Activated T-cell treated with anti-CD3 and anti-CD28 coated beads, Interleukin-2, amount 50 U/mL, for 4 hours (primary cell): ENCODE data around the gene CHD9NB. TPM values are rescaled to one million over a fixed set of nuclear protein-coding genes. Genes with fewer than 3 reads are reported as not detected.
"Not testable (repeated sequence)": the region's sequence is repeated elsewhere in the genome, so short reads cannot be mapped to it uniquely, and the experiment has no call there.

ENCODE experiments used
- ATAC-seq, 2 donors: fragments of 200-7000 bp; cut with Tn5 transposase; one replicate each; pipeline ENCODE4 v1.10.0; 2021
- DNase-seq: peaks from one replicate; pipeline ENCODE4 v3.0.0-alpha.2; 2020
- H3K27me3 Mint-ChIP-seq: one replicate; pipeline ENCODE4 v1.8.0; 2021; ENCODE audit warnings: low read depth, mixed read lengths
- H3K36me3 Mint-ChIP-seq: one replicate; pipeline ENCODE4 v1.8.0; 2022; ENCODE audit warnings: mixed read lengths; ENCODE audit not compliant: insufficient read depth
- H3K4me1 Mint-ChIP-seq: one replicate; pipeline ENCODE4 v1.8.0; 2021; ENCODE audit warnings: low read depth, mixed read lengths
- H3K4me3 Mint-ChIP-seq: one replicate; pipeline ENCODE4 v1.8.0; 2021; ENCODE audit warnings: mild to moderate bottlenecking, moderate library complexity, mixed read lengths
- H3K9me3 Mint-ChIP-seq: one replicate; pipeline ENCODE4 v1.8.0; 2021; ENCODE audit warnings: mixed read lengths
- total RNA-seq, 3 donors: library from RNA; stranded (reverse); gene quantifications; one replicate each; pipeline ENCODE4 v1.2.1, GENCODE V29; 2021

CHD9NB gene
- total RNA-seq, 3 donors from 2014 or later = not detected

DNA sequence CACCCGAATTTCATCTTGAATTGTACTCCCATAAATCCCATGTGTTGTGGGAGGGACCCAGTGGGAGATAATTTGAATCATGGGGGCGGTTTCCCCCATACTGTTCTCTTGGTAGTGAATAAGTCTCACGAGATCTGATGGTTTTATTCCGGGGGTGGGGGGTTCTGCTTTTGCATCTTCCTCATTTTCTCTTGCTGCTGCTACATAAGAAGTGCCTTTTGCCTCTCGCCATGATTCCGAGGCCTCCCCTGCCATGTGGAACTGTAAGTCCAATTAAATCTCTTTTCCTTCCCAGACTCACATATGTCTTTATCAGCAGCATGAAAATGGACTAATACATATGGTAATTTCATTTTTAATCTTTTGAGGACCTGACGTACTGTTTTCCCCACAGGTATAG lies 22.8 kb upstream of the CHD9NB start:
- not testable (repeated sequence) for ATAC-seq, DNase-seq, H3K27me3 Mint-ChIP-seq

GRCh38 chr16:53074296-53074695 lies 21.6 kb upstream of the CHD9NB start:
- not testable (repeated sequence) for ATAC-seq, H3K27me3 Mint-ChIP-seq, DNase-seq, H3K36me3 Mint-ChIP-seq, H3K4me3 Mint-ChIP-seq, H3K9me3 Mint-ChIP-seq
- peaks cover 16% of the 10 kb centered on the region for H3K4me1 Mint-ChIP-seq

More for the DNA sequence above, 22.8 kb upstream of the CHD9NB start:
- not testable (repeated sequence) for H3K4me1 Mint-ChIP-seq, H3K9me3 Mint-ChIP-seq, H3K4me3 Mint-ChIP-seq, H3K36me3 Mint-ChIP-seq

DNA sequence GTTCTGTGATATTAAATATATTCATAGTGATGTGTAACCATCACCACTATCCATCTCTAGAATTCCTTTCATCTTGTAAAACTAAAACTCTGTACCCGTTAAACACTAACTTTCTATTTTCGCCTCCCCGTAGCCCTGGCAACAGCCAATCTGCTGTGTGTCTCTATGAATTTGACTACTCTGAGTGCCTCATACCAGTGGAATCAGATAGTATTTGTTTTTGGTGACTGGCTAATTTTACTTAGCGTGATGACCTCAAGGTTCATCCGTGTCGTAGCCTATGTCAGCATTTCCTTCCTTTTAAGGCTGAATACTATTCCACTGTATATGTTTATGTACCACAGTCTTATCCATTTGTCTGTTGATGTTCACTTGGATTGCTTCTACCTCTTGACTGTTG lies 20.3 kb upstream of the CHD9NB start:
- H3K4me3 Mint-ChIP-seq = no peak overlapping the region
- no peak for DNase-seq
- peaks cover 5% of the 10 kb centered on the region for H3K36me3 Mint-ChIP-seq
- no peaks in the 10 kb centered on the region for H3K27me3 Mint-ChIP-seq
- ATAC-seq = no peak
- H3K9me3 Mint-ChIP-seq = no peaks in the 10 kb centered on the region
- H3K4me1 Mint-ChIP-seq = peaks cover 25% of the 10 kb centered on the region

GRCh38 chr16:53071748-53072301 lies 19.1 kb upstream of the CHD9NB start:
- ATAC-seq = no peak
- Mint-ChIP-seq H3K27me3 (no peaks in the 10 kb centered on the region), H3K36me3 (peaks cover 4% of the 10 kb centered on the region), H3K4me3 (no peak overlapping the region), H3K9me3 (no peaks in the 10 kb centered on the region), H3K4me1 (peaks cover 31% of the 10 kb centered on the region)
- no peak for DNase-seq

DNA sequence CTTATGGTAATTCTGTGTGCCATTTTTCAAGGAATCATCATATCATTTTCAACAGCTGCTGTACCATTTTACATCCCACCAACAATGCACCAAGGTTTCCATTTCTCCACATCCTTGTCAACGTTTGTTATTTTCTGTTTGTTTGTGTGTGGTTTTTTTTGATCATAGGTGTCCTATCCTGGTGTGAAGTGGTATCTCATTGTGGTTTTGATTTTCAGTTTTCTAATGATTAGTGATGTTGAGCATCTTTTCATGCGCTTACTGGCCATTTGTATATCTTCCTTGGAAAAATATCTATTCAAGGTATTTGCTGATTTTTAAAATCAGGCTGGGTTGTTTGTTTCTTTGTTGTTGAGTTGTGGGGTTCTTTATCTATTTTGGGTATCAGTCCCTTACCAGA lies 17.1 kb upstream of the CHD9NB start:
- H3K36me3 Mint-ChIP-seq = no peaks in the 10 kb centered on the region
- DNase-seq (no peak), ATAC-seq (no peak)
- H3K9me3 Mint-ChIP-seq = no peaks in the 10 kb centered on the region
- no peaks in the 10 kb centered on the region for H3K27me3 Mint-ChIP-seq
- peaks cover 36% of the 10 kb centered on the region for H3K4me1 Mint-ChIP-seq
- no peak overlapping the region for H3K4me3 Mint-ChIP-seq

DNA sequence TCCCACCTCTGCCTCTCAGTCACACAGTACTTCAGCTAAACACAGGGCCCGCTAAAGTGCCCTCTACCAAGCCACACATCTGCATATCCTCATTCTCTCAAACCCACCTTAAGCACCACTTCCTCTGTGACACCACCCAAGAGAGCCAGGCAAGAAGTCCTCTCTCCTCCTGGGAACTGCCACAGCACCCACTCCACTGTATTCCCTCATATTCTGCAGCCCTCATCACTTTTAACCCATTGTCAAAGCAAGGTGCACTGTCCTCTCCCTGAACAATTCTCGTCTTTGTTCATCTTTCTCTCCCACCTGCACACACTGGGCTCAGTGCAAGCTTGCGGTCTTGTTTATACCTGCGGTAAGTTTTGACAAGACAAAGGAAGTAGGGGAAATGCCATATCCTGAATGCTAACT lies 15.7 kb upstream of the CHD9NB start:
- H3K4me1 Mint-ChIP-seq = peaks cover 38% of the 10 kb centered on the region
- no peak for DNase-seq

GRCh38 chr16:53067675-53068074 lies 15.0 kb upstream of the CHD9NB start:
- H3K36me3 Mint-ChIP-seq = no peaks in the 10 kb centered on the region
- no peaks in the 10 kb centered on the region for H3K9me3 Mint-ChIP-seq
- H3K27me3 Mint-ChIP-seq = no peaks in the 10 kb centered on the region
- ATAC-seq = no peak
- peaks cover 38% of the 10 kb centered on the region for H3K4me1 Mint-ChIP-seq
- no peak for DNase-seq
- no peak overlapping the region for H3K4me3 Mint-ChIP-seq

More for the DNA sequence above, 15.7 kb upstream of the CHD9NB start:
- ATAC-seq = peak in 1 of 2 donors; percentile 61
- H3K27me3 Mint-ChIP-seq = no peaks in the 10 kb centered on the region
- H3K36me3 Mint-ChIP-seq = no peaks in the 10 kb centered on the region
- peak overlapping the region; percentile 42 for H3K4me3 Mint-ChIP-seq
- H3K9me3 Mint-ChIP-seq = no peaks in the 10 kb centered on the region

DNA sequence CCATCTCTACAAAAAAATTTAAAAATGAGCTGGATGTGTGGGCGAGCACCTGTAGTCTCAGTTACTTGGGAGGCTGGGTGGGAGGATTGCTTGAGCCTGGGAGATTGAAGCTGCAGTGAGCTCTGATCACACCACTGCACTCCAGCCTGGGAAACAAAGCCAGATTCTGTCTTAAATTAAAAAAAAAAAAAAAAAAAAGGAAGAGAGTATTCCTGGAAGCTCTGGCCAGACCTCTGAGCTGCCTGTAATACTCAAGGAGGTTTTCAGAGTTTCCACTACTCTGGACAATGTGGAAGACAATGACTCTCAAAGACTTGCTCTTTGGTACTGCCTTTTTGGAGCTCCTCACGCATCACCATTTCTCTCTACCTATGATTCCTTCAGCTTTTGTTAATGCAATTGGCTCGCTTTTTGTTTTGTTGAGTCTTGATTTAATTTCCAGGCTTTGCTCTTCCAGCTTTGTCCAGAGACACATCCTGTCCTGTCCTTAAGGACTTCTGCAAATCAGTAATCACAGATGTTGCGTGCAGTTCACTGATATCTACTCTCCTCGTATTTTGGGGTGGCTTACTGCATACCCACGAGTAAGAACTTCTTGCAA lies 12.9 kb upstream of the CHD9NB start:
- no peaks in the 10 kb centered on the region for H3K9me3 Mint-ChIP-seq
- ATAC-seq (no peak), DNase-seq (no peak)
- H3K36me3 Mint-ChIP-seq = no peaks in the 10 kb centered on the region
- H3K4me1 Mint-ChIP-seq = peaks cover 44% of the 10 kb centered on the region
- no peak overlapping the region for H3K4me3 Mint-ChIP-seq
- no peaks in the 10 kb centered on the region for H3K27me3 Mint-ChIP-seq

GRCh38 chr16:53064081-53064578 lies 11.4 kb upstream of the CHD9NB start:
- DNase-seq = no peak
- Mint-ChIP-seq H3K4me3 (no peak overlapping the region), H3K27me3 (no peaks in the 10 kb centered on the region), H3K9me3 (no peaks in the 10 kb centered on the region), H3K36me3 (no peaks in the 10 kb centered on the region), H3K4me1 (peaks cover 32% of the 10 kb centered on the region)
- no peak for ATAC-seq

DNA sequence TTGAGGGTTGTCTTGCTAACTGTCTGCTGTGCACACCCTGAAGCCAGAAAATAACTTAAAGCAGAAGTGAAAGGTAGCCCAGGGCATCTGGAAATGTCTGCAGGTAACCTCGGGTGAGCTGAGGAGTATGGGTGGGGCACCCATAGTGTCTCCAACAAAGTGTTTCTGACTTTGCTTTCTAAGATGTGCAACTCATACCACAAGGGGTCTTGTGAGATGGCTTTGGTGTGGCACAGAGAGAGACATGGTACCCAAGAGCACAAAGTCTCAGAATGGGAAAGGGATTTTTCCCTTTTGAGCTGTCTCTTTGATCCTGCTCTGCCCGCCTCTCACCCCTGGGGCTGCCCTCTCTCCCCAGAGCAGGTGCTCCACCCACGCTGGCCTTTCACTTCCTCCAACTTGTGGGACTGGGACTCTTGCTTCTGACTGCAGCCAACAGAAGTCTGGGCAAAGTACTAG lies 9.0 kb upstream of the CHD9NB start:
- Mint-ChIP-seq H3K9me3 (no peaks in the 10 kb centered on the region), H3K36me3 (no peaks in the 10 kb centered on the region), H3K27me3 (no peaks in the 10 kb centered on the region), H3K4me3 (no peak overlapping the region), H3K4me1 (peaks cover 22% of the 10 kb centered on the region)
- ATAC-seq = peak; percentile 62 to 69
- no peak for DNase-seq

DNA sequence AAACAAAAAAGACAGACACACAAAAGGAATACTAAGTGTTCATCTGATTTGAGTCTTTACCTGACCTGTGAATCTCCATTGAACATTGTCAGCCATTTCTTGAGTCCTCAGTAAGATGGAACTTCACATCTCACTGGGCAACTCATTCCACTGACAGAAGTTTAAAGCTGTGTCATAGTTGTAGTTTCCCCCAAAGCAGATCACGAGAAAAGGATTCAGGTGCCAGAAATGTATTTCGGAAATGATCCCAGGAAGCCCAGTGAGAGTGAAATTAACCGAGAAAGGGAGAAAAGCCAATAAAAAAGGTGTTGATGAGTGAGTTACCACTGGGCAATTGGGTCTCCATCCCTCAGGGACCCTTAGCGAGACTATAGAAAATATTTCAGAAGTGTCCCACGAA lies 8.6 kb upstream of the CHD9NB start:
- Mint-ChIP-seq H3K36me3 (no peaks in the 10 kb centered on the region), H3K4me1 (peaks cover 24% of the 10 kb centered on the region), H3K27me3 (no peaks in the 10 kb centered on the region), H3K4me3 (no peak overlapping the region), H3K9me3 (no peaks in the 10 kb centered on the region)
- ATAC-seq (no peak), DNase-seq (no peak)

GRCh38 chr16:53059672-53060071 lies 7.0 kb upstream of the CHD9NB start:
- Mint-ChIP-seq H3K27me3 (no peaks in the 10 kb centered on the region), H3K36me3 (no peaks in the 10 kb centered on the region), H3K4me3 (no peak overlapping the region), H3K4me1 (peaks cover 26% of the 10 kb centered on the region), H3K9me3 (no peaks in the 10 kb centered on the region)
- ATAC-seq (no peak), DNase-seq (no peak)

- DNase-seq = no peak
- peaks cover 28% of the 10 kb centered on the region for H3K4me1 Mint-ChIP-seq
Observed at GRCh38 chr16:53058882-53059281, 6.2 kb upstream of the CHD9NB start.

GRCh38 chr16:53058441-53058840 lies 5.7 kb upstream of the CHD9NB start:
- Mint-ChIP-seq H3K36me3 (no peaks in the 10 kb centered on the region), H3K27me3 (no peaks in the 10 kb centered on the region), H3K4me1 (peaks cover 28% of the 10 kb centered on the region), H3K4me3 (no peak overlapping the region), H3K9me3 (no peaks in the 10 kb centered on the region)
- ATAC-seq = no peak
- no peak for DNase-seq

More at GRCh38 chr16:53058882-53059281, 6.2 kb upstream of the CHD9NB start:
- no peak for ATAC-seq
- no peak overlapping the region for H3K4me3 Mint-ChIP-seq
- no peaks in the 10 kb centered on the region for H3K9me3 Mint-ChIP-seq
- no peaks in the 10 kb centered on the region for H3K36me3 Mint-ChIP-seq
- no peaks in the 10 kb centered on the region for H3K27me3 Mint-ChIP-seq

GRCh38 chr16:53057658-53058057 lies 5.0 kb upstream of the CHD9NB start:
- no peaks in the 10 kb centered on the region for H3K9me3 Mint-ChIP-seq
- DNase-seq (no peak), ATAC-seq (no peak)
- H3K4me3 Mint-ChIP-seq = no peak overlapping the region
- H3K4me1 Mint-ChIP-seq = peaks cover 28% of the 10 kb centered on the region
- H3K36me3 Mint-ChIP-seq = no peaks in the 10 kb centered on the region
- H3K27me3 Mint-ChIP-seq = peaks cover 2% of the 10 kb centered on the region
